ENCODE data around the gene ANAPC4.

The ANAPC4 gene

DNA sequence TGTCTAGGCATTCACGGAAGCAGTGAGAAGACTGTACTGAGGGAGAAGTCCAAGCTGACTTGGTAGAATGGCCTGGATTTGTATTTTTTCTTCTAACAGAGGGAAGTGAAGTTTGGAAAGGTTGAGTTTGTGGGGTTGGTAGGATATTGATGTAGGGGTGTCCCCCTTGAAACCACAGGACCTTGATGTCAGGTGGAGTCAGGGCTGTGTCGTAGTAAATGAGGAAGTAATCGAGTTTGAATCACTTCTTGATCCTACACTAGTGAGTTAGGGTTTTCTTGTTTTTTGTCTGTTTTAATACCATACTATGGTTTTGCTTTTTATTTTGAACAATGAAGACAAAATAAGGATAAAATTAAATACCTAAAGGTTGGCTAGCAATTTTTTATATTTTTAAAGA is 30.1 kb upstream of the ANAPC4 start:
- H3K4me3 ChIP-seq (replicated peaks; ENCODE audit: low read depth, low read length): no peak overlapping the region
- TF ChIP-seq, protein P1, sequence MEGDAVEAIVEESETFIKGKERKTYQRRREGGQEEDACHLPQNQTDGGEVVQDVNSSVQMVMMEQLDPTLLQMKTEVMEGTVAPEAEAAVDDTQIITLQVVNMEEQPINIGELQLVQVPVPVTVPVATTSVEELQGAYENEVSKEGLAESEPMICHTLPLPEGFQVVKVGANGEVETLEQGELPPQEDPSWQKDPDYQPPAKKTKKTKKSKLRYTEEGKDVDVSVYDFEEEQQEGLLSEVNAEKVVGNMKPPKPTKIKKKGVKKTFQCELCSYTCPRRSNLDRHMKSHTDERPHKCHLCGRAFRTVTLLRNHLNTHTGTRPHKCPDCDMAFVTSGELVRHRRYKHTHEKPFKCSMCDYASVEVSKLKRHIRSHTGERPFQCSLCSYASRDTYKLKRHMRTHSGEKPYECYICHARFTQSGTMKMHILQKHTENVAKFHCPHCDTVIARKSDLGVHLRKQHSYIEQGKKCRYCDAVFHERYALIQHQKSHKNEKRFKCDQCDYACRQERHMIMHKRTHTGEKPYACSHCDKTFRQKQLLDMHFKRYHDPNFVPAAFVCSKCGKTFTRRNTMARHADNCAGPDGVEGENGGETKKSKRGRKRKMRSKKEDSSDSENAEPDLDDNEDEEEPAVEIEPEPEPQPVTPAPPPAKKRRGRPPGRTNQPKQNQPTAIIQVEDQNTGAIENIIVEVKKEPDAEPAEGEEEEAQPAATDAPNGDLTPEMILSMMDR (IDR thresholded peaks at IDR 0.05; ENCODE audit: low read length, missing control alignments): no peak
- DNase-seq (ENCODE audit: low read depth): no peak

DNA sequence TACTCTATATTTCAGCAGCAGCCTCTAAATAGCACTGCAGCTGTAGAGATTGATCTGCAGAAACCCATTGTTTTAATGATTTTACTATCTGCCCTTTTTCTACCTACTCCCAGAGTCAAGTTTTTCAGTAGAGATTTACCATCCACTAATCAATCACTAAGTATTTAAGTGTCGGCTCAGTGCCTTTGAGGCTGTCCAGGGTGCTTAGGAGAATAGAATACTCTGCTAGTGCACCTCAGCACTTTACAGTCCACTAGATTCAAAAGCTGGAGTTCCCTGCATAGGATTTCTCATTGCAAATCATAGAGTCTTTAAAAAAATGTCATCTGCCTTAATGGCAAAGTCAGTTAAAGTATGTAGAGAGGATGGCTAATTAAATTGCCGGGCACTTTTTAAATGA is 29.6 kb upstream of the ANAPC4 start:
- TF ChIP-seq, protein P1 (IDR thresholded peaks at IDR 0.05; ENCODE audit: low read length, missing control alignments): no peak
- no peak overlapping the region for H3K4me3 ChIP-seq (replicated peaks; ENCODE audit: low read depth, low read length)
- no peak for DNase-seq (ENCODE audit: low read depth)

DNA sequence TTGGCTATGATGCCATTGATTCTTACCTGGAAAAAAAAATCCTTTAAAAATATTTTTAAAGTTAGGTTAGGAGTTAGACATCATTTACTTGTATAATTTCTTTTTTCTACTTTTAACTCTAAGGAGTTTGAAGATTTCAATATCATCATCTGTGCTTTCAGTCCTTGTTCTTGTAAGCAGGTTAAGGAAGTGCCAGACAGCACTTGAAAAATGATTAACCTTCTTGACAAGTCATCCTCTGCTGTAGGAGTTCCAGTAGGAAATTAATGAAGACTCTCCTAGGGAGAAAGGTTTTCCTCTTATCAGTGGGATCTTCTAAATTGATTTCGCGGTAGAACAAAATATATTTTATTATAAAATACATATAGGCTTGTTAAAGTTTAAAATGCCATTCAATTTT is 29.1 kb upstream of the ANAPC4 start:
- no peak for DNase-seq (ENCODE audit: low read depth)
- TF ChIP-seq, protein P1 (IDR thresholded peaks at IDR 0.05; ENCODE audit: low read length, missing control alignments): no peak
- no peak overlapping the region for H3K4me3 ChIP-seq (replicated peaks; ENCODE audit: low read depth, low read length)

DNA sequence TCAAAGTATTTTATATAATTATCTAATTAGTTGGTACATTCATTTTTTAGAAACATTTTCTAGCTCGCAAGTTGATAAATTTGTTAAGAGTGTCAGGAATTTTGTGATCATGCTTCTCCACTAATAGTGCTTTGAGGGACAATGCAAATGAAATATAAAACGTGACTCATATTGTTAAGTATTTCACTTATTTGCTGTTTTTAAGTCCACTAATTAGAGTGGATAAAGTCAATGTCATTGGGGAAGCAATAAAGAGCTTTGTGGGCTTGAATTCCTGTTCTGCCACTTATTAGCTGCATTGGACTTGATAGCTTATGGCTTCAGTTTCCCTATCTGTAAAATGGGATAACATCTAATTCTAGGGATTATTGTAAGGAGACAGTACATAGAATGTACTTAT is 26.5 kb upstream of the ANAPC4 start:
- no peak overlapping the region for H3K4me3 ChIP-seq (replicated peaks; ENCODE audit: low read depth, low read length)
- TF ChIP-seq, protein P1 (IDR thresholded peaks at IDR 0.05; ENCODE audit: low read length, missing control alignments): no peak
- DNase-seq (ENCODE audit: low read depth): no peak

DNA sequence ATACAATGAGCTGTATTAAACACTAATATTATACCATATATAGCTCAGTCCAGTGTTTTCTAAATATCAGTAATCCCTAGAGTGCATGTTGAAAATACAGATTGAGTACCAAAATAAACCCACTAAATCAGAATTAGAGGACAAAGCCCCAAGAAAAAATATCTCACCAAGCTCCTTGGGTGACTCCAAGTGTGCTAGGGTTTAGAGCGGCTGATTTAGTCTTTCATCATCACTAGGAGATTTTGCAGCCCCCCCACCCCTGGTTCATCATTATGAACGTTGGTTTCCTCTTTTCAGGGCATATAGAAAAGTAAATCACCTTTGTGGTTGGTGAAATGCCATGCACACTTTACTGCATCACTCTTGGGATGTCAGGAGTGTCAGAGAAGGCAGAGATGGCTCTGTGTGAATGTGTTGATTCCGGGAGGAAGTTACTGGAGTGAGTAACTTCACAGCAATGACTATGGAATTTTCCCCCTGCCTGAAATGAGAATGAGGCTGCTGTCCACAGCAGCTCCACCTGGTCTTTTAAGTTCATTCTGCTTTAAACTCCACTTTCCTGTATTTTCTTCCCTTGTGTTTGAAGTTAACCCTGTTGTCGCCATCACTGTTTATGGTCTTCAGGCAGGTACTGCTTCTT is 25.2 kb upstream of the ANAPC4 start:
- H3K4me3 ChIP-seq (replicated peaks; ENCODE audit: low read depth, low read length): no peak overlapping the region
- DNase-seq (ENCODE audit: low read depth): peak; percentile 54
- TF ChIP-seq, protein P1 (IDR thresholded peaks at IDR 0.05; ENCODE audit: low read length, missing control alignments): no peak

DNA sequence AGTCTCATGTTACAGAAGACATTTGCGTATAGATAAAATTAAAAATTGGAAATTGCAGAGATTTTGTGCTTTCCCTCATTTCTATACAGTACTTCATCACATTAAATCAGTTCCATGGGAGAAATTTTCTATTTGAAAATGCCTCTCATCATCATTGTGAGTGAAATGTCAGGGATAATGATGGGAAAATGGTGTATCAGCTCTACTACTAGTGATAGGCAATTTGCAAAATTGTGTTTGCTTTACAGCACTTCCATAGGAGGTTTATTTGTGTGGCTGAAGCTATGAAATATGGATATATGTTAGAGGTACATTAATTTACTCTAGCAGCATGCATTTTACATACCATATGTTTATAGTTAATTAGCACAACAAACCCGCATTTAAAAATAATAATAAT is 21.0 kb upstream of the ANAPC4 start:
- TF ChIP-seq, protein P1 (IDR thresholded peaks at IDR 0.05; ENCODE audit: low read length, missing control alignments): no peak
- no peak overlapping the region for H3K4me3 ChIP-seq (replicated peaks; ENCODE audit: low read depth, low read length)

More for the DNA sequence above, 21.0 kb upstream of the ANAPC4 start:
- no peak for DNase-seq (ENCODE audit: low read depth)

Data from fibroblast of pulmonary artery (primary cell).